Stimulated activated CD8-positive, alpha-beta memory T cell treated with anti-CD3 and anti-CD28 coated beads, Interleukin-12 subunit alpha, Interleukin-12 subunit beta, amount 100 ng/mL, for 24 hours (primary cell): ENCODE results near the gene MS4A4A.
"Not testable (repeated sequence)": the region's sequence is repeated elsewhere in the genome, so short reads cannot be mapped to it uniquely, and the experiment has no call there.

ENCODE experiments used
- DNase-seq: peaks from one replicate; pipeline ENCODE4 v3.0.0-alpha.2; 2020; ENCODE audit errors: extremely low read depth

MS4A4A gene

DNA sequence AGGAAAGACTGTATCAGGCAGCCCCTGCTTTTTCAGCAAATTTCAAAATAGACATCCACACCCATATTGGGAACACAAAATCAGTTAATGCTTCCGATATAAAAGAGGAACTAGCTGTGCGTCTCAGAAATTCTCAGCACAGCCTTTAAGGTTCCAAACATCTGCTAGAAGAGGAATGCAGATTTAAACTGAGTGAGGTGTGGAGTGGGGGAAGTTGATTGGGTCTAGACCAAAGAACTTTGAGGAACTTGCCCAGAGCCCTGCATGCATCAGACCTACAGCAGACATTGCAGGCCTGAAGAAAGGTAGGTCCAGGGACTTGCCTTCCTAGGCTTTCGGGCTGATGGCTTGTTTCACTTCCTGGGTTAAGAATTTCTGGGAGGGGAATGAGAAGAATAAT is at the start of gene MS4A4A:
MS4A4A (plus strand) TSS at position 255 of the 400 bp plus-strand sequence; CDS start at position 265, 10 bp downstream.
- no peak for DNase-seq

DNA sequence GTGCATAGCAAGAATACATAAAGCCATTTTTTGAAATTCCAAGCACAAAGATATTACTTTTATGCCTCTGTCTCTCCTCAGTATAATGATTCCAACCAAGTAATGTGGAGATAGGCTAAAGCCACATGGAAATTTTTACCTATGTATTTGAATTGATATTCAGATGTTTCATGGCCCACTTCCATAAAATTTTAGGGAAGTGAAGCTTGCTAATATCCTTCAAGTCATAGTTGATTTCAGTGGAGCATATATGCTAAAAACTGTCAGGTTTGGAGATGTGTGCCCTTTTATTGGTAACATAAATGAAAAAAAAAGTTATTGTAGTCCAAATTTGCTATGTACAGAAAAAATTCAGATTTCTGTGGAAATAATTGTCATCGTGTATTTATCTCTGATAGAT is 49.8 kb upstream of the MS4A4A start:
- no peak for DNase-seq

DNA sequence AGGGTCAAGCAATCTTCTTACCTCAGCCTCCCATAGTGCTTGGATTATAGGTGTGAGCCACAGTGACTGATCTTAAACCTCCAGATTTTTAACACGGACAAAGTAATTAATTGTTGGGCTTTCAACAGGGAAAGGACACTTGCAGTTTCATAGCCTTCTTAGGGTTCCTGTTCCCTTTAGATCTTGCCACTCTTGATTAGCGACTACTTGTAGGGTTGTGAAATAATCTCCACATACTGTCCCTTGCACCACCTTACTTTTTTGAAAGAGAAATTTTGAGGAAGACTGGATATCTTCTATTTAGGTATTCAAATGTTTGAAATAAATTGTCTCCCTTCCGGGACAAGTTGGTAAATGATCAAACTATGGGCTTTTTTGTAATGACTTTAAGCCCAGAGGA is 45.1 kb upstream of the MS4A4A start:
- DNase-seq = no peak

DNA sequence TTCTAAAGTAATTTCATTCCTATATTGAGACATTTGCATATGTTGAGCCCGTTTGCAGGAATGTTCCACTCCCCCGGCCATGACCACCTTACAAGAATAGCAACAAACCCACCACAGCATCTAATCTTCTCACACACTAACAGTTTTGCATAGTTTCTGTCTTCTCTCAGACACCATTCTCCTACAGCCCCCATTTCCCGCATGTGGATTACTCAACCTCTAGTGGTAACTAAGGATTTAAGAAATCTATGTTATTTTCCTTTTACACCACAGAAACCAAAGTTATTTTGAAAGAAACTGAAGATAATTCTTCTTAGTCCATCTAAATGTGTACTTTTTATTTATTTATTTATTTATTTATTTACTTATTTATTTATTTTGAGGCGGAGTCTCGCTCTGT is 39.8 kb upstream of the MS4A4A start:
- no peak for DNase-seq

DNA sequence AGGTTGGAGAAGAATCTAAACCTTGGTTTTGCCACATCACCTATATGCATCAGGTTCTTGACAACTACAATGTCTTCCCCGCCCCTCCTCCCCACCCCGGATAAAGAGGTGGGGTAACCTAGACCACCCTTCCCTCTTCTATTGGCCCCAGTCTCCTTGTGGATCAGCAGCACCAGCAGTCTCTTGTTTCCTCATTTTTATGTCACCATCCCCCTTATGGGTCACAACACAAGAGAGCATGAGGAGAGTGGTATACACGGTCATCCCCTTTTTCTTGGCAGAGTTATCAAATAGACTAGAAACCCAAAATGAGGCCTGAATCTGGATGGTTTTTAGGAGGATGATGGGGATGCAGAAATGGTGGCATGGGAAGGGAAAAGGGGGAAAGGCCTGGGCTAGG is 38.7 kb upstream of the MS4A4A start:
- no peak for DNase-seq

DNA sequence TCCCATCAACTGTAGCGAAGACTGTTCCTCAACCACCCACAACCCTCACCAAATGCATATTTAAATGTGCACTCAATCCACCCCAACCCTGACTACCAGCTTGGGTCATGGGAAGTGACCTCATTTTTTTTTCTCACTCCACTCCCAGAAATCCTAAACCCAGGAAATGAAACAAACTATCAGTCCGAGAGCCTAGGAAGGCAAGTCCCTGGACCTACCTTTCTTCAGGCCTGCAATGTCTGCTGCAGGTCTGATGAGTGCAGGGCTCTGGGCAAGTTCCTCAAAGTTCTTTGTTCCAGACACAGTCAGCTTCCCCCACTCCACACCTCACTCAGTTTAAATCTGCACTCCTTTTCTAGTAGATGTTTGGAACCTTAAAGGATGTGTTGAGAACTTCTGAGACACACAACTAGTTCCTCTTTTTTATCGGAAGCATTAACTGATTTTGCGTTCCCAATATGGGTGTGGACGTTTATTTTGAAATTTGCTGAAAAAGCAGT is 37.7 kb upstream of the MS4A4A start, which contains the start of gene MS4A4E:
MS4A4E (minus strand) TSS at position 398 of the 500 bp plus-strand sequence. CDS start 13,082 bp downstream, outside the sequence.
- no peak for DNase-seq

DNA sequence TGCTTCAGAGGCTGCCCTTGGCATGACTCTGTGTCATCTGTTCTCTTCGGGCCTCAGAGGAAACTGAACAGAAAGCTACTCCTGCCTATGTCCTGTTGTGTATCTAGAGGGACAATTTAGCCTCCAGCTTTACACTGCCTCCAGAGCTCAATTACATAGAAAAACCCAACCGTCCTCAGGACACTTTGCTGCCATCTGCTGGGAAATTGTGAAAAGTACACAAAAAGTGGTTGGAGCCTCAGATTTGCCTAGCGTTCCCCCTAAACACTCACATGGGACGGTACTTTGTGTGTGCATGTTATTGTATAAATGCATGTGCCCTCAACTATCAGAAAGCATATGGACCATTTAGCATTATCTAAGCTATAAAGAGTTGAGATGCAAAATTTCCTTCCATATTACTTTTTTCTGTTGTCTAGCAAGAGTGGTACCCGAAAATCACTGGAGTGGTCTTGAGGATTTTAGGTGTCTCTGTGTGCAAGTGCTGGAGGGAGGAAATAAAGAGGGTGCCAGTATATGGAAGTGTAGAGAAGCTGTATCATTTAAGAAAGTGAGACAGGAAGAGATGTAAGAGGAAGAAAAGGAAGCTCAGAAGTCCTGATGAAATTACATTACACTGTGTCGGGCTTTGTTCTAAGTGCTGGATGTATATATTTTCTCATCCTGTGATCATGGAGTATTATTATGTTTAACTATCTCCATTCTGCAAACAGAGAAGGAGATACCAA is 28.8 kb upstream of the MS4A4A start:
- no peak for DNase-seq

DNA sequence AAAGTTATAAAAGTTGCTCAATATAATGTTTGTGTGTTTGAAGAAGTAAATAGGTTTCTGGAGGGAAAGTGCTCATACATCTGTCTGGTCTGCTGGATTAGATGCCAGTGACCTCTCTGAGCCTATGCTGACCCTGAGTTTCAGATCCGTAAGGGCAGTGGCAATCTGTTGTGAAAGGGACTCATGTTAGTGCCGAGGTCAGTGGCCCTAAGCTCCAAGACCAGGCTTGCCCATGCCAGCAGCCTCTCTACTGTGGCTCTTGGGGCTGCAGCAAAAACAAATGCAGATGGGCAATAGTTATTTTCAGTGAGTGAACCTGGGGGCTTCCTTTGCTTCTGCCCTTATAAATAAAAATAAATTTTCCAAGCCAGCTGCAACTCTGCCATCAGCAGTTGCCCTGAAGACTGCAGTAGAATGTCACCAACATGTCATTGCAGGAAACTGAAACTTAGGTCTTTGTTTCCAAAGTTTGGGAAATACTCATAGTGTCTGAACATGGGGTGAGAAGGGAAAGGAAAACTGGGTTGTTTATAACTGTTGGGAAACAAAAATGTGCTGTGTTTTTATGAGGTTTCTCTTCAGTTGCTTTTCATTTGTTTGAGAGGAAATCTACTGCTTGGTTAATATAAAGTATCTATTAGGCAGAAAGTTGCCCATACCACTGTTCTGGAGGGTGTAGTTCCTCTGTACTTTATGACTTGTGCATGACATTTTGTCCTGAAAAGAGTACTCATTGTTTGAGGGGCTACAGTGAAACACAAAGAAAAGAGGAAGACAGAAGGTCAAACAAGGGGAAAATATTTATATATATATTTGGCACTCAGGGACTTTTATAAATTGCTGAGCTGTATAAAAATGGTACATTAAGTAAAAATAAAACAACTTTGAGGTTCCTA is 28.0 kb upstream of the MS4A4A start:
- no peak for DNase-seq

DNA sequence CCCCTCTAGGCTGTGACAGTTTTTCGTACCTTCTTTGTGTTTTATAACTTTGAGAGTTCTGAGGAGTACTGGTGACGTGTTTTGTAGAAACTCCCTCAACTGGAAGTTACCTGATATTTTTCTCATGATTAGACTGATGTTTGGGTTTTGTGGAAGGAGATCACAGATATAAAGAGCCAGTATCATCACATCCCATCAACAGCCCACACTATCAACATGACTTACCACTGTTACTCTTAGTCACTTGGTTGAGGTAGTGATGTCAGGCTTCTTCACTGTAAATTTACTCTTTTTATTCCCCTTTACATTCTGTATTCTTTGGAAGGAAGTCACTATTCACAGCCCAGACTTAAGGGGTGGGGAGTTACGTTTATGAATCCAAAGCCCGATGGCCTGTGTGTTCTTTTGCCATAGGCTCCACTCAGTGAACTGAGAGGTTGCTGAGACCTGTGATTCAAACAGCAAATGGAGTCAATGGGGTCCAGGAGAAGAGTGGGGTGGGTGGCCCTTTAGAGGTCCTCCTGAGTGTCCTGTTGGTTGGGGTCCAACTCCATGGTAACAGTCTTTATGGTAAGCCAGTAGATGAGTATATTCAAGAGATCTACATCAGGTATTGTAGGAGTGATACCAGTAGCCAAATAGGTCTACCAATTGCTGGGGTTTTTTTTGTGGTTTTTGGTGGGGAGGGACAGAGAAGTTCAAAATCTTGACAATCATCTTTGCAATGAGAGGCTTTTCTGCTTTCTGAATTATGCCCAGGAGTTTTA is 22.3 kb upstream of the MS4A4A start:
- no peak for DNase-seq

DNA sequence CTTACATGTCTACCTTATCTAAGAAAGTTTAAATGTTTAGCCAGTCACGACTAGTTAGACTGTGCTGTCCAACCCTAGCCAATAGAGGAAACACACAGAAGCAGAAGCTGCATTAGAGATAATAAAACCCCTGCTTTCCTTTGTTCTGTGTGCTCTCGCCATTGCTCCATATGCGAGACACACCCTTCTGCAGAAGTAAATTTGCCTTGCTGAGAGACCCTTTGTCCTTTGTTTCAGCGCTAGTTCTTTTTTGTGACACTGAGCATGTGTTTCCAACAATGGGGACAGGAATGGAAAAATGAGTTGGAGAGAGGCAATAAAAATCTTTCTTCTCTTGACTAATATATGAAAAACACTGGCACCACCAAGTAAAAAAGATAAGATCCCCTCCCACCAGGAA is 19.5 kb upstream of the MS4A4A start:
- no peak for DNase-seq

DNA sequence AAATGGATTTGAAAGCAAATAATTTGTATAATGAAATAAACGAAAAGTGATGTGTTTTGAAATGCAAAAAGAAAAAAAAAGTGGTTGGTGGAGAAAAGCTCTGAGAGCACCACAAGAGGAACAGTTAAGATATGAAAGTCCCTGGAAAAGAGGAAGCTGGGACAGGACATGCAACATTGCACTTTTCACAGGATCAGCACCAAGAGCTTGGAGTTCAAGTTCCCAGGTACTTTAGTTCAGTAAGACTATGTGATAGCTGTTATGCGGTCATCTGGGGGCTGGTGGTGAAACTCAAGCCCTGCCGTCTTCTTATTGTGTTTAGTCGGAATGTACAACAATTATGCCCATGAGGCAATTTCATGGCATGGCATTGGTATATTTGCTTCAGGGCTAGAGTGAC is 17.1 kb upstream of the MS4A4A start:
- no peak for DNase-seq

DNA sequence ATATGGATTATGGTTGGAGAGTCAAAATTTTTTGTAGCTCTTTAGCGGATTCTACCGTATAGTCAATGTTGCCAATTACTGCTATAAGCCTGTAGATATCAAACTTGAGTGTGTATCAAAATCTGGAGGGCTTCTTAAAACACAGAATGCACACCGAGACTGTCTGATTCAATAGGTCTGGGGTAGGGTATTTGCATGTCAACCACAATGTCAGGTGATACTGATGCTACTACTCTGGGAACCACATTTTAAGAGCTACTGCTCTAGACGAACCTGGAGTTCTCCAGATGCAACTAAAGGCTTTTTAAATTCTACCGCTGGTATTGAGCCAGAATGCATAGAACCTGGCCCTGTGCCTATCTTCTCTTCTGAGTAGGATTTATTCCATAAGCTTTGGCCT is 15.8 kb upstream of the MS4A4A start:
- DNase-seq = no peak

DNA sequence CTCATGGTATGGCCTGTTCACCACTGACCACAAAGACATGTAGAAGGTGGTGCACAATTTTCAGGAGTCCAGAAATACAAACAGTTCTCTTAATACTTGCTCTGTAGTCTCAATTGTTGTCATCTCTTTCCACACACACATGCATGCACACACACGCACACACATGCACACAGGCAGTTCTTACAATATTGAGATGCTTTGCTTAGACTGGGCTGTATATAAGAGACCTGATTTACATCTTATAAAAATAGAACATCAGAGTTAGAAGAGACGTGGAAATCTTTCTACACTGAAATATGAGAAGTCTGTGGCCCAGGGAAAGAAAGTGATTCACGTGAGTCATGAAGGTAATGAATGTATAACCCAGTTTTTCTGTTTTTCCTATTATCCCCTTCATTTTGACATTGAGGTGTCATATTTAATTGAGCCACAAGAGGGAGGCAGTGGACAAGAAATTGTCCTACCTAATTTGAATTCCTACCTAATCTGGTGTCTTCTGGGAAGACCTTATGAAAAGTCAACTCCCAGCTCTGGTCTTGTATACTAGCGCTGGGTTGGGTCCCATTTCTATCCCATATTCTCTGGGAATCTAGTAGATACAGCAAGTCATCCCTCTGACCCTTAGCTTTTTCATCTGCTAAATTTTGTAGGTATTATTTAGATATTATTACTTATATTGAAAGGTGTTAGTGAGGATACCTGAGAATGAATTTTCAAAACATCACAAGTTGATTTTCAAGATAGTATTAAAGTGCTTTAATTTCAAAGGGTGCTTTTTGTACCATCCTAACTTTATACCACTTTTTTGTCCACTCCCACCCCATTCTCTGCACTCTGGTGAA is 14.9 kb upstream of the MS4A4A start:
- no peak for DNase-seq

DNA sequence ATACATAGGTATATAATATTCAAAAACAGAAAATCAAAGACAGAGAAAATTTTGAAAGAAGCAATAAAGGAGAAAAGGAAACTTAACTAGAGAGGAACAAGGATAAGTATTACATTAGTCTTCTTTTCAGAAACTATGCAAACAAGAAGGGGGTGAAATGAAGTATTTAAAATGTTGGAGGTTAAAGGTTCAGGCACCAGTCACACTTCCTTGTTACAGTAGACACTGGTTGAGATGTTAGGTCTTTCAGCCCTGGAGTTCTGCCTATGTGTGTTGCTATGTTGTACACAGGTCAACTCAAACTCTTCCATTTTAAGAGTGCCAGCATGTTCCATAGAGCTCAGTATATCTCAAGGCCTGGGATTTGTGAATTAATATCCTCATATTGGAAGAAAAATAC is 6.0 kb upstream of the MS4A4A start:
- DNase-seq = no peak

DNA sequence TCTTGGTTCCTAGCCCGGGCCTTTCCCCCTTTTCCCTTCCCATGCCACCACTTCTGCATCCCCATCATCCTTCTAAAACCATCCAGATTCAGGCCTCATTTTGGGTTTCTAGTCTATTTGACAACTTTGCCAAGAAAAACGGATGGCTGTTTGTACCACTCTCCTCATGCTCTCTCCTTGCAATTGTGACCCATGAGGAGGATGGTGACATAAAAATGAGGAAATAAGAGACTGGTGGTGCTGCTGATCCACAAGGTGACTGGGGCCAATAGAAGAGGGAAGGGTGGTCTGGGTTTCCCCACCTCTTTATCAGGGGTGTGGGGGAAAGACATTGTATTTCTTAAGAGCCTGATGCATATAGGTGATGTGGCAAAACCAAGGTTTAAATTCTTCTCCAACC is 1.0 kb downstream of the MS4A4A start:
- no peak for DNase-seq

DNA sequence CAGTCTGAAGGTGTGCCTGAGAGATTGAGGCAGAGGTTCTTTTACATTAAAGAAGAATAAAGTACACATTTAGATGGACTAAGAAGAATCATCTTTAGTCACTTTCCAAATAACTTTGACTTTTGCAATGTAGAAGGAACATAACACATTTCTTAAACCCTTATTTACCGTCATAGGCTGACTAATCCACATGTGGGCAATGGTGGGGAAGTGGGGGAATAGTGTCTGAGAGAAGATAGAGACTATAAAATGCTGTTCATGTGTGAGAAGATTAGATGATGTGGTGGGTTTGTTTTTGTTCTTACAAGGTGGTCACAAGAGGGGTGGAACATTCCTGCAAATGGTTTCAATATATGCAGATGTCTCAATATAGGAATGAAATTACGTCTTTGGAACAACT is 1.8 kb downstream of the MS4A4A start:
- no peak for DNase-seq

DNA sequence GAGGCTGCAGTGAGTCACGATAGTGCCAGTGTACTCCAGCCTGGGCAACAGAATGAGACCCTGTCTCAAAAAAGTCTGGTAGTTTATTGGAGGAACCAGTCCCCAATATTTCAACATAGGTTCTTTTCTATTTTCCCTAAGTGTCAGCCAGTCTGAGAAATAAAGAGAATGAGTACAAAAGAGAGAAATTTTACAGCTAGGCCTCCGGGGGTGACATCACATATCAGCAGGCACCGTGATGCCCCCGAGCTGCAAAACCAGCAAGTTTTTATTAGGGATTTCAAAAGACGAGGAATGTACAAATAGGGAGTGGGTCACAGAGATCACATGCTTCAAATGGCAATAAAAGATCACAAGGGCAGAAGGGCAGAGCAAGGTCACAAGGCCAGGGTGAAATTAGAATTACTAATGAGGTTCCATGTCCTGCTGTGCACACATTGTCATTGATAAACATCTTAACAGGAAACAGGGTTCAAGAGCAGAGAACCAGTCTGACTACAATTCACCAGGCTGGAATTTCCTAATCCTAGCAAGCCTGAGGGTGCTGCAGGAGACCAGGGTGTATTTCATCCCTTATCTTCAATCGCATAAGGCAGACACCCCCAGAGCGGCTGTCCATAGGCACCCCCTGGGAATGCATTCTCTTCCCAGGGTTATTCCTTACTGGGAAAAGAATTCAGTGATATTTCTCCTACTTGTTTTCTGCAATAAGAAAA is 5.1 kb downstream of the MS4A4A start:
- DNase-seq = not testable (repeated sequence)

DNA sequence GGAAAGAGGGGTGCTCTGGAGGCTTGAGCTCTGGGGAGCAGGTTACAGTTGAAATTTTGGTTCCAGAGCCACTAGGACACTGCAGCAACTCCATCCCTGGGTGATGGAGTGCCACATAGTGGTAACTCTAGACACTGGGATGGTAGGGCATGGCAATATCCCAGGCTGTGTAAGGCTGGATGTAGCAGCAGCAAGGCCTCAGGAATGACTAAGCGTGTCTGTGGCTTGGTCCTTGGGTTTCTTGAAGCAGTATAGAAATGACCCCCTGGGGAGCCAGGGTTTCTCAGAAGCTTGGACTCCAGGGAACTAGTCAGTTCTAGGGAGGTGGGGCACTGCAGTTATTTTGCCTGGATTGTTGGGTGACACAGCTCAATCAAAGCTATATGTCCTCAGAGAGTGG is 8.1 kb downstream of the MS4A4A start:
- DNase-seq = no peak

DNA sequence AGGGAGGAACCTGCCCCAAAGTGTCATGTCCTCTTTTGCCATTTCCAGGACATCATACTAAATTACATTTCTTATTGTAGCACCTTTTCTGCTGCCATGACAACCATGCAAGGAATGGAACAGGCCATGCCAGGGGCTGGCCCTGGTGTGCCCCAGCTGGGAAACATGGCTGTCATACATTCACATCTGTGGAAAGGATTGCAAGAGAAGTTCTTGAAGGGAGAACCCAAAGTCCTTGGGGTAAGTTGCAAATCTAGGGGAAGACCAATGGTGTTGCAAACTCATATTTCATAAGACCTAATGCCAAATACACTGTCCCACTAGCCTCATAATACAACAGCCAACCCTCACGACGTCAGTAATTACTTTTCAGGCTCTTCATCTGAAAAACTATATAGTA is 11.7 kb downstream of the MS4A4A start:
- DNase-seq = no peak

DNA sequence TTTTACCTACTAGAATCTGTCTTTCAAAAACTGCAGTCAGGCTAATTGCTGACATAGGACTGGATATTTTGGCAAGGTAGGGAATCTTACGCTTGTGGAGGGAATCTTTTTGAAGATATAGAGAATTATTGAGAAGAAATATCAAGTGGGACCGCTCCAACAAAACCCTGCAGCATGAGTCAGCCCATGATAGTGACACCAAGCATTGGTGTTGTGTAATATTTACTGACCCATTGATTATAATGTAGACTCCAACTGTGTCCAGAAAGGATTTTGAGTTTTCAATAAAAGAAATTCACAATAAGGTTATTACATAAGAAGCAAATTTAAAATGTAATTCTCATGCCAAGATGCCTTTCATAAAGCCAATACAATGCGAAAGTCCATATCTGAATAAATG is 20.7 kb downstream of the MS4A4A start:
- DNase-seq = no peak
